Measurements from ENCODE around the gene FNTB. TPM values are rescaled to one million over a fixed set of nuclear protein-coding genes. Genes with fewer than 3 reads are reported as not detected.

The FNTB gene
- total and polyA plus RNA-seq, 12 donors: 12.2 to 27.2 (median 22.3) TPM

GRCh38 chr14:65065719-65066118 is 79.0 kb downstream of the FNTB start:
- no peak overlapping the region for H3K4me3 ChIP-seq

GRCh38 chr14:65069874-65070413 is 83.2 kb downstream of the FNTB start:
- H3K36me3 ChIP-seq (replicated peaks in 1 of 2): peaks cover 0 to 13% of the 10 kb centered on the region in 2 donors
- H3K9me3 ChIP-seq (replicated peaks in 1 of 3): no peaks in the 10 kb centered on the region
- H3K4me1 ChIP-seq (replicated peaks in 1 of 2): peaks cover 13 to 30% of the 10 kb centered on the region in 2 donors
- no peak for DNase-seq
- H3K27me3 ChIP-seq: no peaks in the 10 kb centered on the region
- peak overlapping the region in 2 of 5 donors; percentile 8 to 12 for H3K27ac ChIP-seq
- no peak overlapping the region for H3K4me3 ChIP-seq
- no peak for TF ChIP-seq POLR2A (IDR thresholded peaks at IDR 0.05)
- no peak for TF ChIP-seq CTCF (IDR thresholded peaks at IDR 0.05)
- intact Hi-C loops (cut with DNase I): no loop called here
- 88 to 95% (median 89%) methylated on average over 4 to 5 of the region's 5 CpGs for WGBS, 4 donors

More at GRCh38 chr14:65065719-65066118, 79.0 kb downstream of the FNTB start:
- intact Hi-C loops (cut with DNase I): no loop called here
- DNase-seq: no peak
- Histone ChIP-seq H3K27ac (no peak overlapping the region), H3K36me3 (replicated peaks in 1 of 2) (peaks cover 0 to 36% of the 10 kb centered on the region in 2 donors), H3K9me3 (replicated peaks in 1 of 3) (no peaks in the 10 kb centered on the region), H3K4me1 (replicated peaks in 1 of 2) (peaks cover under 1 to 10% of the 10 kb centered on the region in 2 donors), H3K27me3 (no peaks in the 10 kb centered on the region)
- TF ChIP-seq CTCF (IDR thresholded peaks at IDR 0.05): no peak
- WGBS, 4 donors: 95 to 98% (median 96%) methylated on average over 7 of the region's 7 CpGs

- no peak for TF ChIP-seq POLR2A (IDR thresholded peaks at IDR 0.05)
- TF ChIP-seq CTCF (IDR thresholded peaks at IDR 0.05): no peak
- peaks cover 13 to 31% of the 10 kb centered on the region in 2 donors for H3K4me1 ChIP-seq (replicated peaks in 1 of 2)
- 36 to 64% (median 41%) methylated on average over 9 to 12 of the region's 12 CpGs for WGBS, 4 donors
- no peaks in the 10 kb centered on the region for H3K27me3 ChIP-seq
- intact Hi-C loops (cut with DNase I): no loop called here
- H3K4me3 ChIP-seq: no peak overlapping the region
- H3K9me3 ChIP-seq (replicated peaks in 1 of 3): no peaks in the 10 kb centered on the region
- H3K36me3 ChIP-seq (replicated peaks in 1 of 2): peaks cover 0 to 10% of the 10 kb centered on the region in 2 donors
- DNase-seq: peak in 6 of 7 donors; percentile 34 to 83 (median 64)
- H3K27ac ChIP-seq: peak overlapping the region in 1 of 5 donors; percentile 8
Observed at GRCh38 chr14:65070471-65070976, 83.8 kb downstream of the FNTB start.

GRCh38 chr14:65071544-65071943 is 84.8 kb downstream of the FNTB start:
- DNase-seq: no peak
- Histone ChIP-seq H3K9me3 (replicated peaks in 1 of 3) (no peaks in the 10 kb centered on the region), H3K27ac (no peak overlapping the region), H3K4me3 (no peak overlapping the region), H3K4me1 (replicated peaks in 1 of 2) (peaks cover 13 to 31% of the 10 kb centered on the region in 2 donors), H3K36me3 (replicated peaks in 1 of 2) (peaks cover 0 to 10% of the 10 kb centered on the region in 2 donors), H3K27me3 (no peaks in the 10 kb centered on the region)
- 79 to 82% (median 81%) methylated on average over 3 of the region's 3 CpGs for WGBS, 4 donors
- intact Hi-C loops (cut with DNase I): no loop called here
- TF ChIP-seq CTCF (IDR thresholded peaks at IDR 0.05) (no peak), POLR2A (IDR thresholded peaks at IDR 0.05) (no peak)
